NCI-H2107 (cell line): ENCODE data around the gene L3MBTL4.
"Not testable (repeated sequence)": the region's sequence is repeated elsewhere in the genome, so short reads cannot be mapped to it uniquely, and the experiment has no call there.

Experiments
- DNase-seq: peaks from one replicate; lab custom pipeline; 2025; lab: John Stamatoyannopoulos, UW

Gene L3MBTL4

DNA sequence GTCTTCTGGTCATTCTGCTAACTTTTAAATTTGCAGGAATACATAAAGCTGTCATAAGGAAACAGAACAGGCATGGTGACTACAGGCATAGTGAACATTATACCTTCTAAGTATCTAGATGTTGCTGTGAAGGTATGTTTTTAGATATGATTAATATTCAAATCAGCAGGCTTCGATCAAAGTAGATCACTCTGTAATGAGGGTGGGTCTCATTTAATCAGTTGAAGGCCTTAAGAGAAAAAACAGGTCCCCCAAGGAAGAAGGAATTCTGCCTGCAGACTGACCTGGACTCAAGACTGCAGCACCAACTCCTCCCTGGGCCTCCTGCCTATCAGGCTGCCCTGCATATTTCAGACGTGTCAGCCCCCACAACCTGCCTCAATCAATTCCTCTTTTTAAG lies 104.0 kb downstream of the L3MBTL4 start:
- no peak for DNase-seq

DNA sequence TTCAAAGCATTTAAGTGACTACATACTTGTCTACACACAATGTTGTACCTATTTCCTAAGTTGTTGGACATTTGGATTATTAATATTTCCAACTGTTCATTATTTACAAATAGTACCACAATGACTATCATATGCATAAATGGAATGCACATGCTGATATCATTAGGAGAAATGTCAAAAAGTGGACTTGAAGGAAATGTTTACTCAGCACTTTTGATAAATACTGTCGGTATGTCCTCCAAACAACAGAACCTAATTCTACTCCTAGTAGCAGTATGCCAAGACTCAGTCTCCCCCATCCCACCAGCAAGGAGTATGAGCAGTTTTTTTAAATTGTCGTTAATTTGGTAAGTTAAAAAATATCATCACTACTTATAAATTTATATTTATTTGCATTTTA lies 116.8 kb downstream of the L3MBTL4 start:
- DNase-seq: no peak

DNA sequence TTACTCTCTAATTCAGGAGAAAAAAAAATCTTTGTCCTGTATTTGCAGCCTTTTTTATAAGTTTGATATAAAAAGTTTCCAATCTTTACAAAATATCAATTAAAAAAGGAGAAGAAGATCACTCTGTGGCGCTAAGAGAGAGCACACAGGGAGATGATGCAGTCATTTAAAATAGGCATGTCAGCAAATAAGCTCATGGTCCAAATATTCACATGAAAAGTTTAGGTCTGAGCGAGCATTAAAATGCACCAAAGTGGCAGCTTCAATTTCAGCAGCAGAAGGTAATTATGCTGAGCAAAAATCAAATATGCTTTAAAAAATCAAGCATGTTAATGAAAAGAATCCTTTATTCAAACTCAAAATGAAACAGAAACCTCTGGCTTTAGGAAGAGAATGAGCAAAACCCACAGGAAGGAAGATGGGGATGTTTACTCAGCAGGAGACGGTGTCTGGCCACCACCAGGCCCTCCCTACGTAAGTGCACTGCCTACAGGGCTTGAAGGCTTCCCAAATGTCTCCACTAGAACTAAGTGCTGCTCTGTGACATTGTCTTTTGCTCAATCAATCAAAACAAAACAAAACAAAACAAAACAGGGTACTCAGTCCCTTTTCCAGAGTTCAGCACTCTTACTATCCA lies 120.4 kb downstream of the L3MBTL4 start:
- no peak for DNase-seq

DNA sequence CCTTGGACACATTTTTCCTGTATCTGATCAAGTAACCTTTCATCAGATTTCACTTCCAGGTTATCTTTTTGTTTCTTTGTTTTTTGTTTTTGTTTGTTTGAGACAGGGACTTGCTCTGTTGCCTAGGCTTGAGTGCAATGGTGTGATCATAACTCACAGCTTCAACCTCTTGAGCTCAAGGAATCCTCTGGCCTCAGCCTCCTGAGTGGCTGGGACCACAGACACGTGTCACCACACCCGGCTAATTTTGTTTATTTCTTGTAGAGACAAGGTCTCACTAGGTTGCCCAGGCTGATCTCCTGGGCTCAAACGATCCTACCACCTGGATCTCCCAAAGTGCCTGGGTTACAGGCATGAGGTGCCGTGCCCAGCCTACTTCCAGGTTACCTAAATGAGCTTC lies 124.9 kb downstream of the L3MBTL4 start:
- no peak for DNase-seq

DNA sequence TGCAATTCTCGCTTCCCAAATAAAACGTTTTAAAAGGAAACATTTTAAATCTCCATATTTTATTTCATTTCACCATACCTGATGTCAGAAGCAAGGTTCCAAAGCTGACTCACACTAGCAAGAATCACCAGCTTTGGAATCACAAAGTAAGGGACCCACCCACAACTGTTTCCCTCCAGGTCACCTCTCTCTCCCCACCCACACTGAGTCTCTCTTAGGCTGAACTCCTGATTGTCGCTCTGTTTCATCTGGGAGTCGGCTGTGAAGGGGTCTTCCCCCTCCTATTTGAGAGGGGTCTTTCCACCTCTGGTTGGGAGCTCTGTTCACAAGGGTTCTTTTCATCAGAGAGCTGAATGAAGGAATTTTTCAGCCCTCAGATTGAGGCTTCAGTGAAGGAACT lies 128.1 kb downstream of the L3MBTL4 start:
- DNase-seq: no peak

DNA sequence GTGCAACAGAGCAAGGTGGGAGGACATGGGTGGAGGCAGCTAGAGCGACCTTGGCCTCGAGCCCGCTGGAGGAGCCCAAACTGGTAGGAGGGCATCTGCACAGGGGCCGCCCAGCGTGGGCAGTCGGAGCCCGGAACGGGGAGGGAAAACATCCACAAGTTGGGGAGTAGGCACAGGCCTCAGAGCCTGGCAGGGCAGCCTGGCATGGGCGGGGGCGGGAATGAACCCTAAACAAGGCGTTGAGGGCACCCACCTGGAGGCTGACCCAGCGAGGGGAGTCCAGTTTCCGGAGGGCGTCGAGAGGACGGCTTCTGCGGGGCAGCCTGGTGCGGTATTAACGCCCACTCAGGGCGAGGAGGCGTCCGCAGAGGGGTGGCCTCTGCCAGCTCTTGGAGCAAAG lies 129.9 kb downstream of the L3MBTL4 start:
- no peak for DNase-seq

DNA sequence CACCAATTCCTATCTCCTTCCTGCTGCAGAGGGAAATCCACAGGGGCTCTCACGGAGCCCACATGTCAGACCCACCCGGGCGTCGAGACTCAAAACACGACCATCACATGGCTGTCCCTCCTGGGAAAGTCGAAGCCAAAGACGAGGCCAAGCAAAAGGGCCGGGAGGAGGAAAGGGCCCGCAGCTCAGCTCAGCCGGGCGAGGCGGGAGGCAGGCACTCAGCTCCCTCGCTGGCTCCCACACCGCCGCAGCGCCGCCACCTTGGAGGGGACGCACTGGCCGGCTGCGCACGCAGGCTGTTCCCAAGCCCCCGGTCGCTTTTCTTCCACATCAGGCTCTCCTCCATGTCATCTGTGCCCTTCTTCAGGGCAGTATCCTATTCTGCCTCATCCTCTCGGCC lies 130.4 kb downstream of the L3MBTL4 start:
- no peak for DNase-seq

DNA sequence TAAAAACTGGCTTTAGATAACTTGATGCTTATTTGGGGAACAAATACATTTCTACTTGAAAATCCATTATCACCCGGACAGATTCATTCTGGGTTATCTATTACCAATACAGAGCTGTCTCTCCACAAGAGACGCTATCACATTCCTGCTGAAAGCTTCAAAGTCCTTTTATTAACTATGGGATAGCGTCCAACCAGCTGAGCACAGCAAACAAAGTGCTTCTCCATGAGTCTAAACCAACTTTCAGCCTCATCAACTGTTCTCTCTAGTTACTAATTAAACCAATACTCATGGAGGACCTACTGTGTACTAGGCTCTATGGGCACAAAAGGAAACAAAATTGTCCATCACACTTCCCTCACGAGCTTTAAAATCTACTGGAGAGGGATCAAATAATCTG lies 132.8 kb downstream of the L3MBTL4 start:
- DNase-seq: no peak

DNA sequence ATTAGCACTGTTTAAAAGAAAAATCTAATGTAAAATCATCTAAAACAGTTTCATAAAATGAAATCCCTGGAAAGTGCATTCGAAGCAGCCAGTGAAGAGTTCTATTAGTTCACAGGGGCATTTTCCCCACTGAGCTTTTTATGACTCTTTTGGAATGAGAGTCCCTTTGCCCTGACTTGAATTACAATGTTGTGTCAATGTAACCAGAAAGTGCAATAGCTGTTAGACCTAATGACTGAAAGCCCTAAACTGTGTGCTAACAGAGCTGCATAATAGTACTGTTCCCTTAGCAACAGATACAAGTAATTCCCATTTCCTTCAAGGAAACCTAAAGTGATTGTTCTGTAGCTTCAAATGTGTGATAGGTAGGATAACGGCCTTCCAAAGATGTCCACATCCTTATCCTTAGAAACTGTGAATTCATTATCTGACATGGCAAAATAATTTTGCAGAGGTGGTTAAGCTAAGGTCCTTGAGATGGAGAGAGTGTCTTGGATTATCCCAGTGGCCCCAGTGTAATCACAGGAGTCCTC lies 134.4 kb downstream of the L3MBTL4 start:
- DNase-seq: no peak

DNA sequence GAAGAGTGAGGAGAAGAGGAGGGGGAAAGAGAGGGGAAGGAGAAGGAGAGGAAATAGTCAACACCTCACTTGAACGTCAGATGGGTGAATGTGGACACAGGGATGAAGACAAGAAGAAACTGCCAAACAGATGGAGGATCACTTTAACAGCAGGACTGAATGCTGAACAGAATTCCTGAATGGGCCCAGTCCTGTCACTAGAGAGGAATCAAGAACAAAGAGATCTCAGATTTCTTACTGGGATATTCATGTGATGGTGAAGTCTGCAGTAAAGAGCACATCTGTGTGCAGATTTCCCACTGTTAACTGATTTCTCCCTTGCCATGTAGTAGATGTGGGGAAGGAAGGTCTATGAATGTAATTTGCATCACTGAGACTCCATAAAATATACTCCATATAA lies 135.4 kb downstream of the L3MBTL4 start:
- no peak for DNase-seq

DNA sequence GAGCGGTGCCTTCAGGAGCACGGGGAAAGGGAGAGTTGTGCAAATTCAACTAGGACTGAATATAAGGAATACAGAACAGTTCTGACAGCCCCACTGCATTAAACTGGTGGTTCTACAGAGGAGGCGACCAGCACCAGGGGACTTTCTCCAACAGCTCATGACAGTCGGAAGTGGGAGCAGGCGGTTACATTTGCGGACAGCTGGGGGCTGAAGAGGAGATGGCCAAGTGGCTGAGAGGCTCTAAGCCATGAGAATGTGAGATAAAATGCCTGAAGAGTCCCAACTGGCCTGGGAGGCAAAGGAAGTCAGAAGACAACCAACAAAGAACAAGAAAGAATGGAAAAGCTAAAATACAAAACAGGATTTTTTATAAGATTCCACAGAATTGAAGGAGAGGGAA lies 141.3 kb downstream of the L3MBTL4 start:
- DNase-seq: no peak

DNA sequence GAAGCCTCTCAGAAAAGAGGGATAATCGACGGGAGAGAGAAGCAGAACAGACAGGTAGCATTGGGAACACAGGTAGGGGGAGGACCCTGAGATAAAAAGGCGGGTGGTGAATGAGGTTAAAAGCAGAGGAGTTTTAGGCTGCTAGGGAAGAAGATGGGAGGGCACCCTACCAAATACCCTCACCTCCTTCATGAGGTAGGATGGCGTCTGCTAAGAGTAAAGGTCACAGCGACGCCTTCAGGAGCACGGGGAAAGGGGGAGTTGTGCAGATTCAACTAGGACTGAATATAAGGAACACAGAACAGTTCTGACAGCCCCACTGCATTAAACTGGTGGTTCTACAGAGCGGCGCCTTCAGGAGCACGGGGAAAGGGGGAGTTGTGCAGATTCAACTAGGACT lies 142.6 kb downstream of the L3MBTL4 start:
- DNase-seq: not testable (repeated sequence)

DNA sequence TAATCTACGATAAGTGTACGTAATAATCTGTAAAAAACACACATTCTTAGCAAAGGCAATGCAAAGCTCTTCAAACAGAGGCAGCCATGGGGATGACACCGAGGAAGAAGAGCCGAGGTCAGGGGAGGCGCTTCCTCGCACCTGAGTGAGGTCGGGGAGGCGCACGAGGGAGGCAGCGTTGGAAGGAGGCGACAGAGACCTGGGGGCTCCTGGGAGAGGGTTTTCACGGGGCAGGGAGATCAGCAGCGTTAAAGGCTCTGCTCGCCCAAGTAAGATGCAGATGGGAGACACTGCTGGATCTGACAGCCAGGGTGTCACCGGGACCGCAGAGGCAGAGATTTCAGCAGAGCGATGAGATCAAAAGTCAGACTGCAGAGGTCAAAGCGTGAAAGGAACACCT lies 143.1 kb downstream of the L3MBTL4 start:
- no peak for DNase-seq

DNA sequence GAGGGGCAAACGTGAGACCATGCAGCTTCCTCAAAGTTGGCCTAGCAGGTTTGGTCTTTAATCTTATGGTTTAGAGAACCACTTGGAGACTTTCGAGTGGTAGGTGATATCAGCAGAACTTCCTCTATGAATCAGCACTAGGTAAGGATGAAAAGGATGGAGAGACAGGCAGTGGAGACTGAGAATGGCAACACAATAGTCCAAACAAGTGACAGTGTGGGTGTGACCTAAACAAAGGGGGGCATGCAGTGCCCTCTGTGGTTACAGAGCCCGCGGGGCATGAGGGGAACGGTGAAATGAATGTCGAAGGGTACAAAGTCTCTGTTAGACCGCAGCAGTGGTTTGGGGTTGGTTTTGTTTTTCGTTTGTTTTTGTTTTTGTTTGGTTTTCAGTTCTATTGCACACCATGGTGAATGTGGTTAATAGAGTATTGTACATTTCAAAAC lies 143.9 kb downstream of the L3MBTL4 start:
- no peak for DNase-seq

DNA sequence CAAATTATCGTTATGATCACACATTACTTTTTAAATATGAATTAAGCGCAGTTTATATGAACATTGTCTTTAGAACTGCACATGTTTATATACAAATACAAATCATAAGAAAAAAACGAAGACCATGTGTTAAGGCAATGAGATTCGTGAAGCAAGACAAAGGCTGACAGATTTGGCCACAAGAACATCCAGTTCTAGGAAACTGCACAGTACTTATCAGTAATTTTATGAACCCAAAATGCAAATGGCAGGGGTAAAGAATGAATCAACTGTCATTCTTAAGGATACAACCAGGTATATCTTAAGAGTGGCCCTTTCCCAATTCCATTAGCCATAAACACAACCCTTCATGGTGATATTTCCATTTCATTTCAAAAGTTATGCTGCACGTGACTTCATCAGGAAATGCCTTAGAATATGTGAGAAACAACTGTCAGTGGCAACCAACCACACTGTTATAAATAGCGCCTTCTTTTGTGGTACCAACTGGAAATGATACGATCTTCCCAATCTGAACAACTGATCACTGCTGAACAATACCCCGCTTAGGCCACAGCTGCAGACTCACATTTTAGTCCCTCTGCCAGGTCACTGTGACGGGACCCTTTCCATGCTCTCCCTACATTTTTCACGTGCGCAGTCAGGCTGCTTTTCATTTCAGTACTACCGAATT lies 144.9 kb downstream of the L3MBTL4 start:
- no peak for DNase-seq

DNA sequence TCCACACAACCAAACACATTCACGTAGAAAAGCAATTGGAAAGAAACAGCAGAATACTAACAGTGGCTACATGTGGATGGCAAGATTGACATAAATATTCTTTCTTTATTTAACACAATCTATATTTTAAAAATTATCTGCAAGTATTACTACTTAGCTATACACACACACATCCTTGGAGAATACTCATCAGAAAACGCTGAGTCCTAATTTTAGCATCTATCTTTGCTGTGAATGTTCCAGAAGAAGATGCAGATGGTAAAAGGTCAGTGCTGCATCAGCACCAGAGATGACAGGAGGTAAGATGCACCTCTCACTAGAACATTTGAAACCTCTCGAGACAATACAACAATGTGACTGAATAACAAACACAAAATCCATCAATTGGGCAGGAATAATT lies 148.5 kb downstream of the L3MBTL4 start:
- no peak for DNase-seq

DNA sequence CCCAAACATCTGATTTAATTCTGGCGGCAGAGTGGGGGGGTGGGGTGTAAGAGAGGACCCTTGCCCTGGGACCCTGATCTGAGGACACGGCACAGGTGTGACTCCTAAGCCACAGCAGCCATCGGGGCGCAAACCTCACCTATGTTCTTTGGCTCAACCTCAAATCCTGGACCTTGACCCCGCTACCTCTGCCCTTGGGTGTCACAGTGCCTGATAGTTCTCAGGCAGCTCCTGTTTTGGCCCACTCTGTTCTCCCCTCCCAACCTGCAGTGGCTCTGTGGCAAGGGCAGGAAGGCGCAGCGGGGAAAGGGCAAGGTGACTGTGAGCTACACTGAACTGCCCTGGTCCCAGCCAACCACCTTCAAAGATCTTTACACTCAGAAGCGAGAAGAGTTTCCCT lies 152.8 kb downstream of the L3MBTL4 start:
- DNase-seq: no peak

DNA sequence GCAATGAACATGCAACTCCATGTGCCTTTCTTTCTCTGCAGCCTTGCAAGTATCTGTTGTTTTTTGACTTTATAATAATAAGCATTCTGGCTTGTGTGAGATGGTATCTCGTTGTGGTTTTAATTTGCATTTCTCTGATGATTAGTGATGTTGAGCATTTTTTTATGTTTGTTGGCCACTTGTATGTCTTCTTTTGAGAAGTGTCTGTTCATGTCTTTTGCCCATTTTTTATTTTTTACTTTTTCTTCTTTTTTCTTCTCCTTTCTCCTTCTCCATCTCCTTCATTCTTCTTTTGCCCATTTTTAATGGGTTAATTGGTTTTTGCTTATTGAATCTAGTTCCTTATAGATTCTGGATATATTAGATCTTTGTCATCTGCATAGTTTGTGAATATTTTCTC lies 155.4 kb downstream of the L3MBTL4 start:
- not testable (repeated sequence) for DNase-seq

DNA sequence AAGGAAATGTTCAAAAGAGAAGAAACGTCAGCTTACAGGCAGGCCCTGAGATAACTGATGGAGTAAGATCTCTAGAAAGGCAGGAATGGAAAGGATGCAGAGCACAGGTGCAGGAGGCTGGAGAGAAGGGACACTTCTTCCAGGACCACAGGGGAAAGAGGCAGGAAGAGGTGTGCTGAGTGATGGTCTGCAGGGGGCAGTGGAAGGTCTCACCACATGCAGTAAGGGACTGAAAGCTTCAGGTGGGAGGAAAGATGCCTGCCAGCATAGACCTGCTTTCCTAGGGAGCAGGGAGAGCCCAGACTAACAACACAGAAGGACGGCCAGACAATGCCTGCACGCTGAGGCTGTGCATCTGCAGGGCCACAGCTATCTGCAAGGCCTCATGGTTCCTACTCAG lies 156.8 kb downstream of the L3MBTL4 start:
- no peak for DNase-seq

DNA sequence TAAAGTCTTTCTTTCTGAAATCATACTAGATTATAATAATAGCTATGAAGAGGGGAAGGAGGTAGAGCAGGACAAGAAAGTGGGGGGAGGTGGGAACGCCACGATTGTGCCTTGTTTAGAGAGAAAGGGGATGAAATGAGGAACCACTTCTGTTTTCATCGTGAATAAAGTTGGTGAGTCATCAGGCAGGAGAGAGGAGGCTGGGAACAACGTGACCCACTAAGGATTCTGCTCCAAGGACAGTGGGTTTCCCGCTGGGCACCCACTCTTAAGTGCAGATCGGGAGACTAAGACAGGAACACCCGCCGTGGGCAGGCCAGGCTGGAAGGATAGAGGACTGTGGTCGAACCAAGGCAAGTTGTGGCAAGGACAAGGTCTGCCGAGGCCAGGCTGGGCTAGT lies 158.2 kb downstream of the L3MBTL4 start:
- DNase-seq: no peak

DNA sequence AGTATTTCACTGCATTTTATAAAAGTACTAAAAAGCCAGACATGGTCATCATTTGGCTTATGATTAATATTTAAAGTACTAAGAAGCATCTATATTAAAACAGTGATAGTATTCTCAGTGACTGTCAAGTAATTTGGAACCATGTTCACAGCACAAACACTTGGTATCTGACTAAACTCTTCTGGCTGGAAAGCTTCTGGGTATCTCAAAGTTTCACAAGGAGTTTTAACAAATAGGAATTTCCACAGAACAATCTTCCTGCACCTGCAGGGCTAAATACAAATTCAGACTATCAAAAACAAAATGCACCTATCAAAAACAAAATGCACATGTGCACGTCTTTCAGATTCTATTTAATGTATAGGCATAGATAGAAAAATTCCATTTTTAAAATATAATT lies 158.8 kb downstream of the L3MBTL4 start:
- DNase-seq: no peak

DNA sequence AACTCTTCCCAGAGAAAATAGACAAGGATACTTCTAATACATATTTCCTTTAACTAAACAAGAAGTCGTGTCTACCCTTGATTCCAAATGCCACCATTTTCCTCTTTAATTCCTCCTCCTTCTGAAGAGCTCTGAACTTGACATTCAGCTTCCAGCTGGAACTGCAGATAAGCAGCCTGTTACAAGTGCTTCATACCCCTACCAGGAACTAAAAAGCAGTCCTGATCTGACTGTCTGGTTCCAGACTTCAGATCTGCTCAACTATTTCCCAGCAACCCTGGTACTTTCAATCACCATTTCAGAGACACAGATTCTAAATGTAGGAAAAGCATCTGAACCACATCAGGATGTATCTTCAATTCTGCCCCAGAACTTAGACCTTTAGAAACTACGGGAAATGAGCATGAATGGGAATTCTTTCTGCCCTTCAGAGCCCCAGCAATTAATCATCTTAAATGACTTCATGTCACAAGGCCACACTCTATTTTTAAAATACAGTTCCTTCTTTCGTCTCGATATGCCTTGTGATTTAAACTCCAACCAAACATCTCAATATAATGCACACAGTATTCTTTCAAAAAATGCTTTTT lies 159.5 kb downstream of the L3MBTL4 start:
- no peak for DNase-seq

DNA sequence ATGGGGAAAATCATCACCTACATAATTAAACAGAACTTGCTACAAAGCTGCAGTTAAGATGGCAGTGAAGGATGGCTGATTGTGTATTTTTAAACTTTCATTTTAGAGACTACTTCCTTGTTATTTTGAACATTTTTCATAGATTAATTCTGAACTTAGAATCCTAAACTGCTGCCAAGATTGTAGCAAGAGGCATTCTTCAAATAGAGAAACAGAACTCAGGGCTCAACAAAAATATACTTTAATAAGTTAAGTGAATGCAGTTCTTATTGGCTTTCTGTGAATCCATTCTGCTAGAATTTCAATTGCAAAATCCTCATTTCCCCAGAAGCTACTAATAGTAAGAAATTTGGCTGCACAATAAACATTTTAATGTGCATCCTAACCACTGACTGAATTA lies 160.3 kb downstream of the L3MBTL4 start:
- DNase-seq: no peak
